ENCODE data around the gene PPP2R5D. TPM values are rescaled to one million over a fixed set of nuclear protein-coding genes. Genes with fewer than 3 reads are reported as not detected.

The PPP2R5D gene
- polyA plus RNA-seq, 2 of the 4 experiments (the other 2 are of a cell fraction): 26.5 to 34.6 TPM

GRCh38 chr6:42942444-42942843 is 41.9 kb upstream of the PPP2R5D start:
- FAIRE-seq (no peak), DNase-seq (ENCODE audit: low read depth in 1 of 2, low spot score in 1 of 2) (no peak), ATAC-seq (no peak)
- TF ChIP-seq TFCP2L1 (CRISPR knock-in tag; IDR thresholded peaks at IDR 0.05) (no peak), ZFP36 (IDR thresholded peaks at IDR 0.05; ENCODE audit: borderline replicate concordance, partially characterized antibody) (no peak), ZC3H11A (IDR thresholded peaks at IDR 0.05) (no peak), PHF8 (IDR thresholded peaks at IDR 0.05; ENCODE audit: borderline replicate concordance, low read depth) (no peak), GATA3 (IDR thresholded peaks at IDR 0.05; ENCODE audit: borderline replicate concordance) (no peak), NPAS2 (CRISPR knock-in tag; IDR thresholded peaks at IDR 0.05; ENCODE audit: borderline replicate concordance) (no peak), SREBF2 (IDR thresholded peaks at IDR 0.05) (no peak), EP300 (IDR thresholded peaks at IDR 0.05) (no peak), RCOR1 (IDR thresholded peaks at IDR 0.05; ENCODE audit: low read depth, low read length) (no peak), FOSL2 (IDR thresholded peaks at IDR 0.05) (no peak), FOSL2 (CRISPR knock-in tag; IDR thresholded peaks at IDR 0.05) (no peak), NR3C1 (IDR thresholded peaks at IDR 0.05) (no peak), ZSCAN20 (CRISPR knock-in tag; IDR thresholded peaks at IDR 0.05) (no peak)
- WGBS (ENCODE audit: missing lambda C conversion rate): 89% methylated on average over 7 of the region's 7 CpGs
- H3K27ac ChIP-seq: no peak overlapping the region
- no peaks in the 10 kb centered on the region for H3K9me3 ChIP-seq
- no peak overlapping the region for H3K4me2 ChIP-seq
- no peak overlapping the region for H3K4me3 ChIP-seq
- ChIA-PET POLR2A (no interaction called here), CTCF (interaction anchor here (0.7 to 1.1 kb wide), 2 partner anchors 10 to 122 kb away, joined by 3 to 4 read pairs; no protein-coding TSS in a partner anchor)
- no peaks in the 10 kb centered on the region for H3K4me1 ChIP-seq

GRCh38 chr6:42947950-42948349 is 36.4 kb upstream of the PPP2R5D start:
- ATAC-seq: no peak
- no peak overlapping the region for H3K4me3 ChIP-seq
- H3K9me3 ChIP-seq: no peaks in the 10 kb centered on the region
- no peak for FAIRE-seq
- H3K4me2 ChIP-seq: no peak overlapping the region
- TF ChIP-seq HEYL (CRISPR knock-in tag; IDR thresholded peaks at IDR 0.05): no peak
- TF ChIP-seq, protein P1, sequence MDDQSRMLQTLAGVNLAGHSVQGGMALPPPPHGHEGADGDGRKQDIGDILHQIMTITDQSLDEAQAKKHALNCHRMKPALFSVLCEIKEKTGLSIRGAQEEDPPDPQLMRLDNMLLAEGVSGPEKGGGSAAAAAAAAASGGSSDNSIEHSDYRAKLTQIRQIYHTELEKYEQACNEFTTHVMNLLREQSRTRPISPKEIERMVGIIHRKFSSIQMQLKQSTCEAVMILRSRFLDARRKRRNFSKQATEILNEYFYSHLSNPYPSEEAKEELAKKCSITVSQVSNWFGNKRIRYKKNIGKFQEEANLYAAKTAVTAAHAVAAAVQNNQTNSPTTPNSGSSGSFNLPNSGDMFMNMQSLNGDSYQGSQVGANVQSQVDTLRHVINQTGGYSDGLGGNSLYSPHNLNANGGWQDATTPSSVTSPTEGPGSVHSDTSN (IDR thresholded peaks at IDR 0.05): no peak
- TF ChIP-seq TP53 (CRISPR knock-in tag; IDR thresholded peaks at IDR 0.05): no peak
- TF ChIP-seq MYC (IDR thresholded peaks at IDR 0.05; ENCODE audit: borderline replicate concordance, low read length): no peak
- no peak for TF ChIP-seq MAX (IDR thresholded peaks at IDR 0.05)
- TF ChIP-seq RAD21 (conservative IDR thresholded peaks at IDR 0.05 in 1 of 2, IDR thresholded peaks at IDR 0.05 in 1 of 2): no peak
- no peak for TF ChIP-seq CTCF (IDR thresholded peaks at IDR 0.05)
- no peak for TF ChIP-seq CBX2 (IDR thresholded peaks at IDR 0.05; ENCODE audit: borderline replicate concordance, low read depth)
- TF ChIP-seq GATA3 (IDR thresholded peaks at IDR 0.05; ENCODE audit: borderline replicate concordance): no peak
- no peak for TF ChIP-seq NPAS2 (CRISPR knock-in tag; IDR thresholded peaks at IDR 0.05; ENCODE audit: borderline replicate concordance)
- TF ChIP-seq HMGXB4 (CRISPR knock-in tag; IDR thresholded peaks at IDR 0.05; ENCODE audit: borderline replicate concordance): no peak
- TF ChIP-seq JUN (IDR thresholded peaks at IDR 0.05): no peak
- no peak for TF ChIP-seq BCL3 (IDR thresholded peaks at IDR 0.05)
- H3K4me1 ChIP-seq: no peaks in the 10 kb centered on the region
- no peak overlapping the region for H3K27ac ChIP-seq
- ChIA-PET POLR2A (no interaction called here), CTCF (interaction anchor here (0.8 kb wide), 1 partner anchor 8 kb away, joined by 3 read pairs; no protein-coding TSS in a partner anchor)
- no peak for DNase-seq (ENCODE audit: low read depth in 1 of 2, low spot score in 1 of 2)
